ENCODE results near the gene CMTM4. TPM values are rescaled to one million over a fixed set of nuclear protein-coding genes. Genes with fewer than 3 reads are reported as not detected.

Gene CMTM4
- total RNA-seq, 1 donor from 2014 or later: 15.5 TPM

DNA sequence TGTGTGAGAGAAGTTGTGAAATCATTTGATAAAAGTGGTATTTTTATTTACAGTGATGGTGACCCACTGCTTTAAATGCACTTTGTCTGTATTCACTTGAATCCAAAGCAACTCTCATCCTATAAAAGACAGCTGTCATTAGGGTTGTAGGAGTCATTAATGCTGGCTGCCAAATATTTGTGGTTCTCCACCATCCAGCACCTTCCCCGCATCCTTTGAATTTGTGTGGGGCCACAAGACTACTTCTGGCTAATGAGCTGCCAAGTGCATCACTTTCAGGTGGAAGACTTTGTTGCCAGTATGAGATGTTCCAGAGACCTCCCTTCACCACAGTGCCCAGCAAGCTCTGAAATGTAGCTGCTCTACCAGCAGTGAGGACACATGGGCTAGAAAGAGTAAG is 48.7 kb downstream of the CMTM4 start:
- Mint-ChIP-seq H3K4me3 (ENCODE audit: unreplicated experiment) (no peak overlapping the region), H3K9me3 (ENCODE audit: unreplicated experiment) (no peaks in the 10 kb centered on the region), H3K27ac (ENCODE audit: unreplicated experiment) (no peak overlapping the region), H3K27me3 (ENCODE audit: unreplicated experiment) (peaks cover 2% of the 10 kb centered on the region), H3K36me3 (ENCODE audit: low read depth, unreplicated experiment) (no peaks in the 10 kb centered on the region), H3K4me1 (ENCODE audit: unreplicated experiment) (peaks cover 10% of the 10 kb centered on the region)
- TF ChIP-seq, protein P1, sequence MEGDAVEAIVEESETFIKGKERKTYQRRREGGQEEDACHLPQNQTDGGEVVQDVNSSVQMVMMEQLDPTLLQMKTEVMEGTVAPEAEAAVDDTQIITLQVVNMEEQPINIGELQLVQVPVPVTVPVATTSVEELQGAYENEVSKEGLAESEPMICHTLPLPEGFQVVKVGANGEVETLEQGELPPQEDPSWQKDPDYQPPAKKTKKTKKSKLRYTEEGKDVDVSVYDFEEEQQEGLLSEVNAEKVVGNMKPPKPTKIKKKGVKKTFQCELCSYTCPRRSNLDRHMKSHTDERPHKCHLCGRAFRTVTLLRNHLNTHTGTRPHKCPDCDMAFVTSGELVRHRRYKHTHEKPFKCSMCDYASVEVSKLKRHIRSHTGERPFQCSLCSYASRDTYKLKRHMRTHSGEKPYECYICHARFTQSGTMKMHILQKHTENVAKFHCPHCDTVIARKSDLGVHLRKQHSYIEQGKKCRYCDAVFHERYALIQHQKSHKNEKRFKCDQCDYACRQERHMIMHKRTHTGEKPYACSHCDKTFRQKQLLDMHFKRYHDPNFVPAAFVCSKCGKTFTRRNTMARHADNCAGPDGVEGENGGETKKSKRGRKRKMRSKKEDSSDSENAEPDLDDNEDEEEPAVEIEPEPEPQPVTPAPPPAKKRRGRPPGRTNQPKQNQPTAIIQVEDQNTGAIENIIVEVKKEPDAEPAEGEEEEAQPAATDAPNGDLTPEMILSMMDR (IDR thresholded peaks at IDR 0.05; ENCODE audit: unreplicated experiment): no peak
- DNase-seq (ENCODE audit: low spot score): no peak

DNA sequence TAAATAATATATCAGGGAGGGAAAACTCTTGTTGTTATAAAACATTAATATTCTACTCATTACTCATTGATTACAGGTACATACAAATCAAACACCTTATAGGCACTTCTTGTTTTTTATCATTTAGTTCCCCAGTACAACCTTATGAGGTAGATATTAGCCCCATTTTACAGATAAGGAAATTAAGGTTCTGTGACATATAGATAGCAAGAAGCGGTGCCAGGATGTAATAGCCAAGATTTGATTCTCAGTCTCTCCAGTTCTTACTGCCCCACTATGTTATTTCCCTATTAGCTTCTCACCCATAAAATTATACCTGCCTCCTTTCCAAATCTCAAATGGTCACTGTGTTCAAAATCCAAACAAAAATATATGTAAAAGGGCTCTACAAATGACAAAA is 55.2 kb downstream of the CMTM4 start:
- TF ChIP-seq, protein P1 (IDR thresholded peaks at IDR 0.05; ENCODE audit: unreplicated experiment): no peak
- peaks cover 3% of the 10 kb centered on the region for H3K27me3 Mint-ChIP-seq (ENCODE audit: unreplicated experiment)
- H3K36me3 Mint-ChIP-seq (ENCODE audit: low read depth, unreplicated experiment): no peaks in the 10 kb centered on the region
- H3K4me3 Mint-ChIP-seq (ENCODE audit: unreplicated experiment): no peak overlapping the region
- H3K27ac Mint-ChIP-seq (ENCODE audit: unreplicated experiment): no peak overlapping the region
- no peak for DNase-seq (ENCODE audit: low spot score)
- no peaks in the 10 kb centered on the region for H3K9me3 Mint-ChIP-seq (ENCODE audit: unreplicated experiment)
- H3K4me1 Mint-ChIP-seq (ENCODE audit: unreplicated experiment): no peaks in the 10 kb centered on the region

DNA sequence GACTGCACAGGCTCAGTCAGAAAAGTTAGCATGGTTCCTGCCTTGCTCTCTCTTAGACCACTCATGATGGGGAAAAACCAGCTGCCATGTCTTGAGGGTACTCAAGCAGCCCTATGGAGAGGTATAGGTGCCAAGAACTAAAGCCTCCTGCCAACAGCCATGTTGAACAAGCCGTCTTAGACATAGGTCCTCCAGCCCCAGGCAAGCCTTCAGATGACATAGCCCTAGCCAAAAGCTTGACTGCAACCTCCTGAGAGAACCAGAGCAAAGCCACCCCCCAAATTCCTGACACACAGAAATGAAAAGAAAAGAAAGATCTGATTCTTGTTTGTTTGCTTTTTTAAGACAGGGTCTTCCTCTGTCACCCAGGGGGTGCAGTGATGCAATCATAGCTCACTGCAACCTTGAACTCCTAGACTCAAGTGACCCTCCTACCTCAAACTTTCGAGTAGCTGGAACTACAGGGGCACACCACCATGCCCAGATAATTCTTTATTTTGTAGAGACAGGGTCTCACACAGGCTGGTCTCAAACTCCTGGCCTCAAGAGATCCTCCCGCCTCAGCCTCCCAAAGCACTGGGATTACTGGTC is 55.7 kb downstream of the CMTM4 start:
- Mint-ChIP-seq H3K36me3 (ENCODE audit: low read depth, unreplicated experiment) (no peaks in the 10 kb centered on the region), H3K9me3 (ENCODE audit: unreplicated experiment) (no peaks in the 10 kb centered on the region), H3K4me1 (ENCODE audit: unreplicated experiment) (no peaks in the 10 kb centered on the region), H3K27me3 (ENCODE audit: unreplicated experiment) (peaks cover 4% of the 10 kb centered on the region), H3K4me3 (ENCODE audit: unreplicated experiment) (no peak overlapping the region), H3K27ac (ENCODE audit: unreplicated experiment) (no peak overlapping the region)
- no peak for DNase-seq (ENCODE audit: low spot score)
- TF ChIP-seq, protein P1 (IDR thresholded peaks at IDR 0.05; ENCODE audit: unreplicated experiment): no peak

DNA sequence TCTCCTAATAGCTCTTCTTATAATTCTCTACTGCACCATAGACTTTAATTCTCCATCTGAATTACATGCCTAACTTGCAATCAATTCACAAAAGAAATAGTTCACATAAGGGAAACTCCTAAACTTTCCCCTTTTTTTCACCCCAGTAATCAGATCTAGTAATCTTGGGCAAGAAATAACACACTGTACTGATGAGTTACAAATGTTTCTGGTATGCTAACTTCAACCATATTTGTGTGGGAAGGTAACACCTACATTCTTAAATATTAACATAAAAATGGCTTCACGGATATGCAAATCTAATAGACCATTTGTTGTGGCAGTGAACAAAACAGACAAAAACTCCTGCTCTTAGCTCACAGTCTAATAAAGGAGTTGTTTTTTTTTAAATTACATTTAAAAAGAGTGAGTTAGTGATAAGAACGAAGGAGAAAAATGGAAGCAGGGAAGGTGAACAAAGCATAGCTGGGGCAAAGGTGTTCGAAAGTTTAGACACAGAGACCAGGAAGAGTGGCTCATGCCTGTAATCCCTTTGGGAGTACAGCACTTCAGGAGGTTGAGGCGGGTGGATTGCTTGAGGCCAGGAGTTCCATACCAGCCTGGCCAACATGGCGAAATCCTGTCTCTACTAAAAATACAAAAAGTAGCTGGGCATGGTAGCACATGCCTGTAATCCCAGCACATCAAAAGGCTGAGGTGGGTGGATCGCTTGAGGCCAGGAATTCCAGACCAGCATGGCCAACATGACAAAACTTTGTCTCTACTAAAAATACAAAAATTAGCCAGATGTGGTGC is 57.3 kb downstream of the CMTM4 start:
- H3K9me3 Mint-ChIP-seq (ENCODE audit: unreplicated experiment): no peaks in the 10 kb centered on the region
- TF ChIP-seq, protein P1 (IDR thresholded peaks at IDR 0.05; ENCODE audit: unreplicated experiment): no peak
- no peak overlapping the region for H3K27ac Mint-ChIP-seq (ENCODE audit: unreplicated experiment)
- H3K4me3 Mint-ChIP-seq (ENCODE audit: unreplicated experiment): no peak overlapping the region
- H3K27me3 Mint-ChIP-seq (ENCODE audit: unreplicated experiment): peaks cover 4% of the 10 kb centered on the region
- H3K4me1 Mint-ChIP-seq (ENCODE audit: unreplicated experiment): no peaks in the 10 kb centered on the region
- no peaks in the 10 kb centered on the region for H3K36me3 Mint-ChIP-seq (ENCODE audit: low read depth, unreplicated experiment)
- DNase-seq (ENCODE audit: low spot score): no peak

DNA sequence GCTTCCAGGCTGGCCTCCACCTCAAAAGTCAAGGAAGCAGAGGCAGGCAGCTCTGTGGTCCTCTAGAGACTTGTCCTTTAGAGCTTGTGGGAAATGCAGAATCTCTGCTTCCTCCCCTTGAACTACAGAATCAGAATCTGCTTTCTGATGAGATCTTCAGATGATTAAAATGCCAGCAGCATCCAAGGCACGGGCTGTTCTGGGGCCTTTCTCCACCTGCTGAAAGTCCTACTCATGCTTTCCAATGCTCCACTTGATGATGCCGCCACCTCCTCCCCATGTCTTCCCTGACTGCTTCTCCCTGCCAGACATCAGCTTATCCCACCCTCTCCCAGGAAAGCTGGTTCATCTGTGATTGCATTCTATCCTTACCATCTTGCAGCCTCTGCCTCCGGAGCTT is 58.7 kb downstream of the CMTM4 start:
- H3K27ac Mint-ChIP-seq (ENCODE audit: unreplicated experiment): no peak overlapping the region
- H3K4me1 Mint-ChIP-seq (ENCODE audit: unreplicated experiment): no peaks in the 10 kb centered on the region
- H3K9me3 Mint-ChIP-seq (ENCODE audit: unreplicated experiment): no peaks in the 10 kb centered on the region

More for the DNA sequence above, 58.7 kb downstream of the CMTM4 start:
- Mint-ChIP-seq H3K36me3 (ENCODE audit: low read depth, unreplicated experiment) (no peaks in the 10 kb centered on the region), H3K4me3 (ENCODE audit: unreplicated experiment) (no peak overlapping the region), H3K27me3 (ENCODE audit: unreplicated experiment) (peaks cover 4% of the 10 kb centered on the region)
- TF ChIP-seq, protein P1 (IDR thresholded peaks at IDR 0.05; ENCODE audit: unreplicated experiment): no peak
- DNase-seq (ENCODE audit: low spot score): no peak

Data from endothelial cell (in vitro differentiated cells).